HG02763 (cell line): ENCODE results near the gene DUOX1.

Source experiments
- ATAC-seq: cut with Tn5 transposase; IDR thresholded peaks from one replicate; pipeline ENCODE4 v1.9.1; 2021; ENCODE audit warnings: mild to moderate bottlenecking, moderate library complexity; ENCODE audit not compliant: unreplicated experiment

The DUOX1 gene

GRCh38 chr15:45165536-45165935, 35.7 kb downstream of the DUOX1 start:
- ATAC-seq = no peak

GRCh38 chr15:45166834-45167630, 37.2 kb downstream of the DUOX1 start:
- ATAC-seq = peak; percentile 90

- no peak for ATAC-seq
Observed at GRCh38 chr15:45167631-45168205, 37.9 kb downstream of the DUOX1 start.

GRCh38 chr15:45168286-45168685, 38.5 kb downstream of the DUOX1 start:
- no peak for ATAC-seq

- no peak for ATAC-seq
Observed at GRCh38 chr15:45168751-45169551, 39.2 kb downstream of the DUOX1 start.

- no peak for ATAC-seq
Observed at GRCh38 chr15:45169608-45170480, 40.0 kb downstream of the DUOX1 start.

GRCh38 chr15:45171912-45172311, 42.1 kb downstream of the DUOX1 start:
- ATAC-seq = no peak

GRCh38 chr15:45174069-45174468, 44.3 kb downstream of the DUOX1 start:
- no peak for ATAC-seq

GRCh38 chr15:45174577-45174976, 44.8 kb downstream of the DUOX1 start:
- no peak for ATAC-seq

- no peak for ATAC-seq
Observed at GRCh38 chr15:45177285-45177684, 47.5 kb downstream of the DUOX1 start.

GRCh38 chr15:45179221-45179985, 49.6 kb downstream of the DUOX1 start:
- no peak for ATAC-seq

GRCh38 chr15:45180201-45180600, 50.4 kb downstream of the DUOX1 start:
- no peak for ATAC-seq

GRCh38 chr15:45180648-45181436, 51.0 kb downstream of the DUOX1 start:
- ATAC-seq = no peak

GRCh38 chr15:45181491-45182285, 51.9 kb downstream of the DUOX1 start:
- ATAC-seq = no peak

GRCh38 chr15:45182996-45183395, 53.2 kb downstream of the DUOX1 start:
- no peak for ATAC-seq

GRCh38 chr15:45183511-45183910, 53.7 kb downstream of the DUOX1 start:
- no peak for ATAC-seq

- no peak for ATAC-seq
Observed at GRCh38 chr15:45184562-45185041, 54.8 kb downstream of the DUOX1 start.

GRCh38 chr15:45185069-45185779, 55.4 kb downstream of the DUOX1 start:
- no peak for ATAC-seq
